Measurements from ENCODE around the gene ST8SIA2.
A peak's percentile ranks its signal among the peaks of the same experiment; 100 is the strongest.

The ST8SIA2 gene

GRCh38 chr15:92399271-92399950 lies 5.7 kb downstream of the ST8SIA2 start:
- no peak for DNase-seq

- no peak for DNase-seq
Observed at GRCh38 chr15:92400573-92400972, 6.9 kb downstream of the ST8SIA2 start.

GRCh38 chr15:92400980-92401787 lies 7.5 kb downstream of the ST8SIA2 start:
- DNase-seq, result no peak

GRCh38 chr15:92402751-92403150 lies 9.1 kb downstream of the ST8SIA2 start:
- no peak for DNase-seq

- no peak for DNase-seq
Observed at GRCh38 chr15:92405942-92406341, 12.3 kb downstream of the ST8SIA2 start.

- DNase-seq, result peak; percentile 68
Observed at GRCh38 chr15:92407321-92407720, 13.6 kb downstream of the ST8SIA2 start.

- DNase-seq, result no peak
Observed at GRCh38 chr15:92407916-92408315, 14.2 kb downstream of the ST8SIA2 start.

GRCh38 chr15:92409006-92409405 lies 15.3 kb downstream of the ST8SIA2 start:
- DNase-seq, result no peak

GRCh38 chr15:92409521-92409920 lies 15.8 kb downstream of the ST8SIA2 start:
- DNase-seq, result no peak

GRCh38 chr15:92410537-92410936 lies 16.9 kb downstream of the ST8SIA2 start:
- DNase-seq, result no peak

- no peak for DNase-seq
Observed at GRCh38 chr15:92411256-92411655, 17.6 kb downstream of the ST8SIA2 start.

- no peak for DNase-seq
Observed at GRCh38 chr15:92413510-92413909, 19.8 kb downstream of the ST8SIA2 start.

GRCh38 chr15:92415639-92416297 lies 22.1 kb downstream of the ST8SIA2 start:
- no peak for DNase-seq

GRCh38 chr15:92416557-92416956 lies 22.9 kb downstream of the ST8SIA2 start:
- no peak for DNase-seq

- DNase-seq, result no peak
Observed at GRCh38 chr15:92417716-92418115, 24.0 kb downstream of the ST8SIA2 start.

GRCh38 chr15:92418864-92419263 lies 25.2 kb downstream of the ST8SIA2 start:
- no peak for DNase-seq

GRCh38 chr15:92421976-92422375 lies 28.3 kb downstream of the ST8SIA2 start:
- no peak for DNase-seq

- no peak for DNase-seq
Observed at GRCh38 chr15:92425578-92426225, 32.0 kb downstream of the ST8SIA2 start.

- DNase-seq, result no peak
Observed at GRCh38 chr15:92429378-92430068, 35.8 kb downstream of the ST8SIA2 start.

- no peak for DNase-seq
Observed at GRCh38 chr15:92430069-92430440, 36.4 kb downstream of the ST8SIA2 start.

GRCh38 chr15:92435145-92435544 lies 41.5 kb downstream of the ST8SIA2 start:
- no peak for DNase-seq

GRCh38 chr15:92438471-92438870 lies 44.8 kb downstream of the ST8SIA2 start:
- no peak for DNase-seq

- no peak for DNase-seq
Observed at GRCh38 chr15:92443381-92443780, 49.7 kb downstream of the ST8SIA2 start.
